IMR-90 (cell line): ENCODE results near the gene ORC5. TPM values are rescaled to one million over a fixed set of nuclear protein-coding genes. Genes with fewer than 3 reads are reported as not detected.

Experiments used
- ATAC-seq: fragments of 200-7000 bp; cut with Tn5 transposase; 2 replicates; pipeline ENCODE4 v1.9.1; 2020; ENCODE audit warnings: low read depth, mild to moderate bottlenecking, moderate library complexity
- BruUV-seq: library from RNA; stranded (reverse); fragments of 400-500 nt; replicated peaks from 2 replicates; lab custom pipeline; 2021; lab: Mats Ljungman, UMichigan
- CTCF ChIA-PET: fragments of 300-600 bp; formaldehyde crosslinking; extraction: SDS; loops from one replicate; lab custom pipeline; 2021; ENCODE audit warnings: antibody characterized with exemption; lab: Yijun Ruan, JAX
- POLR2A ChIA-PET: fragments of 300-600 bp; sonication (Branson Sonifier 250); formaldehyde crosslinking; loops from one replicate; lab custom pipeline; 2022; ENCODE audit warnings: antibody characterized with exemption; ENCODE audit not compliant: unreplicated experiment; lab: Charles Lee
- DNase-seq: peaks from one replicate; pipeline ENCODE4 v3.0.0; 2013
- H2AFZ ChIP-seq: replicated peaks from 2 replicates; pipeline ENCODE3; 2013; ENCODE audit warnings: low read length, mild to moderate bottlenecking; ENCODE audit not compliant: poor library complexity
- H2AK5ac ChIP-seq: 2 replicates; pipeline ENCODE4 v1.6.1; 2013; ENCODE audit warnings: low read depth, low read length, inconsistent platforms
- H2AK9ac ChIP-seq: replicated peaks from 2 replicates; pipeline ENCODE3; 2013; ENCODE audit warnings: mild to moderate bottlenecking, low read depth, low read length, moderate library complexity; ENCODE audit not compliant: poor library complexity
- H2BK120ac ChIP-seq: 2 replicates; pipeline ENCODE4 v1.6.1; 2013; ENCODE audit warnings: low read depth, low read length, inconsistent platforms
- H2BK15ac ChIP-seq: 3 replicates; pipeline ENCODE4 v1.6.1; 2013; ENCODE audit warnings: low read depth, low read length, inconsistent platforms
- H2BK20ac ChIP-seq: 2 replicates; pipeline ENCODE4 v1.6.1; 2013; ENCODE audit warnings: low read depth, mild to moderate bottlenecking, inconsistent platforms, low read length, moderate library complexity
- H2BK5ac ChIP-seq: 2 replicates; pipeline ENCODE4 v1.6.1; 2013; ENCODE audit warnings: mild to moderate bottlenecking, low read depth, low read length, inconsistent platforms; ENCODE audit not compliant: poor library complexity, severe bottlenecking
- H3K14ac ChIP-seq: replicated peaks from 2 replicates; pipeline ENCODE4 v1.6.1; 2013; ENCODE audit warnings: low read depth, low read length, inconsistent platforms
- H3K18ac ChIP-seq: 2 replicates; pipeline ENCODE4 v1.6.1; 2013; ENCODE audit warnings: low read depth, low read length, control low read depth
- H3K23ac ChIP-seq: 2 replicates; pipeline ENCODE4 v1.6.1; 2013; ENCODE audit warnings: low read depth, low read length, inconsistent platforms
- H3K27ac ChIP-seq: 2 replicates; pipeline ENCODE4 v1.5.1; 2013; ENCODE audit warnings: mild to moderate bottlenecking, control low read depth, low read length; ENCODE audit not compliant: insufficient read depth
- H3K27me3 ChIP-seq: 2 replicates; pipeline ENCODE4 v1.6.1; 2013; ENCODE audit warnings: low read length; ENCODE audit not compliant: control insufficient read depth, insufficient read depth
- H3K36me3 ChIP-seq: 2 replicates; pipeline ENCODE4 v1.6.1; 2013; ENCODE audit warnings: low read length, mixed read lengths; ENCODE audit not compliant: control insufficient read depth, insufficient read depth
- H3K4ac ChIP-seq: 2 replicates; pipeline ENCODE4 v1.6.1; 2013; ENCODE audit warnings: low read depth, low read length, inconsistent platforms
- H3K4me1 ChIP-seq: 2 replicates; pipeline ENCODE4 v1.6.1; 2013; ENCODE audit warnings: low read length, mixed read lengths; ENCODE audit not compliant: control insufficient read depth, insufficient read depth
- H3K4me2 ChIP-seq: 2 replicates; pipeline ENCODE4 v1.6.1; 2013; ENCODE audit warnings: low read depth, mild to moderate bottlenecking, control low read depth, low read length, moderate library complexity
- H3K4me3 ChIP-seq: 2 replicates; pipeline ENCODE4 v1.5.1; 2013; ENCODE audit warnings: low read depth, mild to moderate bottlenecking, control low read depth, low read length, moderate library complexity; ENCODE audit not compliant: insufficient read depth
- H3K56ac ChIP-seq: 2 replicates; pipeline ENCODE4 v1.6.1; 2013; ENCODE audit warnings: low read length, inconsistent platforms; ENCODE audit not compliant: insufficient read depth; ENCODE audit errors: extremely low read depth
- H3K79me1 ChIP-seq, 2 experiments: 2 replicates each; pipeline ENCODE4 v1.6.1; 2013; ENCODE audit warnings: low read length in 2 of 2, inconsistent platforms in 1 of 2, low read depth in 1 of 2
- H3K9ac ChIP-seq: 2 replicates; pipeline ENCODE4 v1.6.1; 2013; ENCODE audit warnings: low read depth, low read length, control low read depth
- H3K9me1 ChIP-seq: 2 replicates; pipeline ENCODE4 v1.6.1; 2013; ENCODE audit warnings: low read length, inconsistent platforms; ENCODE audit not compliant: insufficient read depth
- H3K9me3 ChIP-seq: 2 replicates; pipeline ENCODE4 v1.6.1; 2013; ENCODE audit warnings: low read length; ENCODE audit not compliant: control insufficient read depth, insufficient read depth
- H4K20me1 ChIP-seq: 2 replicates; pipeline ENCODE4 v1.6.1; 2013; ENCODE audit warnings: low read length, inconsistent platforms; ENCODE audit not compliant: insufficient read depth
- H4K5ac ChIP-seq: 2 replicates; pipeline ENCODE4 v1.6.1; 2013; ENCODE audit warnings: mild to moderate bottlenecking, low read depth, low read length, control low read depth
- H4K8ac ChIP-seq, 2 experiments: 2 replicates each; pipeline ENCODE4 v1.6.1; 2013; ENCODE audit warnings: low read depth in 2 of 2, low read length in 2 of 2, control low read depth in 1 of 2, inconsistent platforms in 1 of 2
- H4K91ac ChIP-seq: 2 replicates; pipeline ENCODE4 v1.6.1; 2013; ENCODE audit warnings: low read depth, low read length, inconsistent platforms; ENCODE audit not compliant: insufficient read depth
- CEBPB ChIP-seq: IDR thresholded peaks from 2 replicates; pipeline ENCODE4 v1.6.1; 2012; ENCODE audit warnings: low read depth, low read length, improper control_type of control experiment
- ELK1 ChIP-seq: fragments of 150-350 bp; IDR thresholded peaks from 2 replicates; pipeline ENCODE4 v1.6.1; 2016; ENCODE audit warnings: low read depth, mild to moderate bottlenecking, low read length, moderate library complexity, borderline replicate concordance
- FOS ChIP-seq: fragments of 150-350 bp; IDR thresholded peaks from 2 replicates; pipeline ENCODE4 v1.6.1; 2016; ENCODE audit warnings: low read depth, low read length
- MAFK ChIP-seq: IDR thresholded peaks from 2 replicates; pipeline ENCODE4 v1.6.1; 2012; ENCODE audit warnings: low read depth, low read length, improper control_type of control experiment
- NFE2L2 ChIP-seq: fragments of 150-350 bp; IDR thresholded peaks from 2 replicates; pipeline ENCODE4 v1.6.1; 2016; ENCODE audit warnings: low read depth, mild to moderate bottlenecking, low read length
- SMC3 ChIP-seq: fragments of 150-350 bp; IDR thresholded peaks from 2 replicates; pipeline ENCODE4 v1.6.1; 2016; ENCODE audit warnings: low read depth, mild to moderate bottlenecking, antibody characterized with exemption, low read length, moderate library complexity
- USF2 ChIP-seq: fragments of 150-350 bp; IDR thresholded peaks from 2 replicates; pipeline ENCODE4 v1.6.1; 2017; ENCODE audit warnings: mild to moderate bottlenecking, antibody characterized with exemption, low read length, low read depth
- WGBS, 2 experiments: methylation state at CpG; one replicate each; pipeline versions ENCODE4 v1.1.5 to v1.1.7; 2013; ENCODE audit warnings: missing lambda C conversion rate in 2 of 2; ENCODE audit not compliant: insufficient read length in 1 of 2; ENCODE audit errors: extremely low coverage in 2 of 2; 5-methylcytosine and 5-hydroxymethylcytosine counted together
- dilution Hi-C: fragments of 300-500 bp; cut with HindIII; formaldehyde crosslinking; loops from one replicate; pipeline ENCODE4 v1.14.3; 2018; ENCODE audit warnings: low sequenced_read_pairs; ENCODE audit not compliant: unreplicated experiment
- in situ Hi-C: fragments of 300-500 bp; cut with MboI; formaldehyde crosslinking; loops from 3 replicates; pipeline ENCODE4 v1.14.3; 2019; ENCODE audit warnings: low sequenced_read_pairs, inconsistent platforms, mixed read lengths
- intact Hi-C: fragments of 100-400 bp; cut with micrococcal nuclease; formaldehyde crosslinking; loops from 2 replicates; pipeline ENCODE4 v1.10.0; 2022
- polyA plus RNA-seq, 3 experiments: library from polyadenylated mRNA; depleted of rRNA; stranded (reverse); fragments of >200 nt; gene quantifications; 2 replicates each; pipeline ENCODE4 v1.2.3, GENCODE V29; 2012; ENCODE audit warnings: low replicate concordance in 1 of 3
- total RNA-seq: library from RNA; depleted of rRNA; stranded (reverse); fragments of >200 nt; gene quantifications from 2 replicates; pipeline ENCODE4 v1.2.3, GENCODE V29; 2012

ORC5 gene
- total and polyA plus RNA-seq, 2 of the 4 experiments (the other 2 are of a cell fraction), result 7.9 to 18.8 TPM

GRCh38 chr7:104124469-104124868, 83.3 kb downstream of the ORC5 start:
- H3K56ac ChIP-seq, result no peak overlapping the region
- H3K79me1 ChIP-seq, result no peaks in the 10 kb centered on the region
- no peak overlapping the region for H2BK15ac ChIP-seq
- no peak overlapping the region for H2BK20ac ChIP-seq
- no peaks in the 10 kb centered on the region for H4K20me1 ChIP-seq
- ATAC-seq (no peak), DNase-seq (no peak)
- no peak overlapping the region for H4K91ac ChIP-seq
- H3K9me3 ChIP-seq, result no peaks in the 10 kb centered on the region
- in situ Hi-C loops, result no loop called here
- no peaks in the 10 kb centered on the region for H3K27me3 ChIP-seq
- H3K9me1 ChIP-seq, result no peaks in the 10 kb centered on the region
- H3K4ac ChIP-seq, result no peak overlapping the region
- no TSS peak for BruUV-seq
- no peak overlapping the region for H2BK120ac ChIP-seq
- peaks cover 6% of the 10 kb centered on the region for H3K36me3 ChIP-seq
- no peak overlapping the region for H2AK5ac ChIP-seq
- intact Hi-C loops, result no loop called here
- no peak overlapping the region for H3K9ac ChIP-seq
- H4K8ac ChIP-seq, result no peak overlapping the region
- dilution Hi-C loops, result no loop called here
- peaks cover 2% of the 10 kb centered on the region; the same call in 1 of the 2 replicates for H3K4me1 ChIP-seq
- H3K18ac ChIP-seq, result no peak overlapping the region
- H3K23ac ChIP-seq, result no peak overlapping the region
- no CpG with 5 or more reads among the region's 3 CpGs for WGBS, 2 experiments
- no peak for TF ChIP-seq FOS
- TF ChIP-seq USF2, result no peak
- no peak for TF ChIP-seq CEBPB
- TF ChIP-seq NFE2L2, result no peak
- no peak for TF ChIP-seq ELK1
- TF ChIP-seq SMC3, result no peak
- TF ChIP-seq MAFK, result no peak
- no peak overlapping the region for H3K4me3 ChIP-seq
- no peak overlapping the region for H3K4me2 ChIP-seq
- H4K5ac ChIP-seq, result no peak overlapping the region
- no peak overlapping the region for H2BK5ac ChIP-seq
- no peak overlapping the region for H2AFZ ChIP-seq
- ChIA-PET POLR2A (no interaction called here), CTCF (no interaction called here)
- H2AK9ac ChIP-seq, result no peak overlapping the region
- no peak overlapping the region for H3K14ac ChIP-seq
- H3K27ac ChIP-seq, result no peak overlapping the region
